Neuronal stem cell (in vitro differentiated cells): ENCODE data around the gene DIP2C.
"Not testable (repeated sequence)": the region's sequence is repeated elsewhere in the genome, so short reads cannot be mapped to it uniquely, and the experiment has no call there.

ENCODE experiments used
- DNase-seq: peaks from one replicate; pipeline ENCODE4 v3.0.0-alpha.2; 2013; ENCODE audit warnings: low spot score
- H2AFZ ChIP-seq: one replicate; pipeline ENCODE4 v1.6.1; 2013; ENCODE audit warnings: mild to moderate bottlenecking, low read length, inconsistent platforms
- H2AK5ac ChIP-seq: 2 replicates; pipeline ENCODE4 v1.6.1; 2013; ENCODE audit warnings: low read depth, mild to moderate bottlenecking, inconsistent platforms, low read length, moderate library complexity, mixed read lengths
- H2BK120ac ChIP-seq: 2 replicates; pipeline ENCODE4 v1.6.1; 2013; ENCODE audit warnings: low read depth, mild to moderate bottlenecking, inconsistent platforms, low read length, moderate library complexity, mixed read lengths
- H2BK12ac ChIP-seq: one replicate; pipeline ENCODE4 v1.6.1; 2013; ENCODE audit warnings: low read length, inconsistent platforms
- H2BK15ac ChIP-seq: 2 replicates; pipeline ENCODE4 v1.6.1; 2013; ENCODE audit warnings: mild to moderate bottlenecking, low read length, inconsistent platforms, mixed read lengths
- H2BK5ac ChIP-seq: one replicate; pipeline ENCODE4 v1.6.1; 2013; ENCODE audit warnings: inconsistent platforms, mild to moderate bottlenecking, low read length, moderate library complexity
- H3K14ac ChIP-seq: one replicate; pipeline ENCODE4 v1.6.1; 2013; ENCODE audit warnings: low read length, inconsistent platforms
- H3K18ac ChIP-seq: 2 replicates; pipeline ENCODE4 v1.6.1; 2013; ENCODE audit warnings: low read length, inconsistent platforms
- H3K23ac ChIP-seq: 2 replicates; pipeline ENCODE4 v1.6.1; 2013; ENCODE audit warnings: low read depth, mild to moderate bottlenecking, mixed read lengths, low read length, inconsistent platforms; ENCODE audit not compliant: poor library complexity
- H3K27ac ChIP-seq: replicated peaks from 3 replicates; pipeline ENCODE4 v1.5.1; 2013; ENCODE audit warnings: low read length, inconsistent platforms
- H3K27me3 ChIP-seq, 3 experiments: 2 replicates each; pipeline ENCODE4 v1.6.1; 2013; ENCODE audit warnings: low read length in 3 of 3, mild to moderate bottlenecking in 2 of 3, inconsistent platforms in 1 of 3, low read depth in 1 of 3, mixed read lengths in 1 of 3, moderate library complexity in 1 of 3; ENCODE audit not compliant: control insufficient read depth in 3 of 3, insufficient read depth in 3 of 3
- H3K36me3 ChIP-seq, 2 donors: replicated peaks in 1 of 2; 2 replicates each; pipeline ENCODE4 v1.6.1; 2013; ENCODE audit warnings: low read length in 2 of 2; ENCODE audit not compliant: control insufficient read depth in 2 of 2, insufficient read depth in 2 of 2
- H3K4ac ChIP-seq: 2 replicates; pipeline ENCODE4 v1.6.1; 2013; ENCODE audit warnings: inconsistent platforms, mild to moderate bottlenecking, low read length, moderate library complexity
- H3K4me1 ChIP-seq, 2 donors: 1 replicate in 1 of 2; 2 replicates in 1 of 2; pipeline ENCODE4 v1.6.1; 2013; ENCODE audit warnings: low read length in 2 of 2, low read depth in 1 of 2; ENCODE audit not compliant: control insufficient read depth in 2 of 2, insufficient read depth in 1 of 2
- H3K4me2 ChIP-seq: one replicate; pipeline ENCODE4 v1.6.1; 2013; ENCODE audit warnings: mild to moderate bottlenecking, low read length, inconsistent platforms; ENCODE audit not compliant: insufficient read depth, poor library complexity, severe bottlenecking
- H3K4me3 ChIP-seq, 2 donors: 2 replicates each; pipeline ENCODE4 v1.5.1; 2013; ENCODE audit warnings: low read length in 2 of 2, mild to moderate bottlenecking in 2 of 2, inconsistent platforms in 1 of 2, moderate library complexity in 1 of 2
- H3K79me1 ChIP-seq: one replicate; pipeline ENCODE4 v1.6.1; 2013; ENCODE audit warnings: low read depth, mild to moderate bottlenecking, inconsistent platforms, low read length, moderate library complexity
- H3K9ac ChIP-seq: one replicate; pipeline ENCODE4 v1.6.1; 2013; ENCODE audit warnings: mild to moderate bottlenecking, low read depth, low read length, inconsistent platforms; ENCODE audit not compliant: poor library complexity
- H3K9me3 ChIP-seq, 2 donors: replicated peaks in 1 of 2; 2 replicates each; pipeline versions ENCODE3 to v1.6.1; 2013; ENCODE audit warnings: low read length in 2 of 2, mild to moderate bottlenecking in 2 of 2, inconsistent platforms in 1 of 2, low read depth in 1 of 2, mixed read lengths in 1 of 2, moderate library complexity in 1 of 2; ENCODE audit not compliant: control insufficient read depth in 2 of 2, insufficient read depth in 1 of 2
- H4K8ac ChIP-seq: one replicate; pipeline ENCODE4 v1.6.1; 2013; ENCODE audit warnings: low read depth, mild to moderate bottlenecking, inconsistent platforms, low read length, moderate library complexity
- H4K91ac ChIP-seq: one replicate; pipeline ENCODE4 v1.6.1; 2013; ENCODE audit warnings: low read length, low read depth, mild to moderate bottlenecking, inconsistent platforms; ENCODE audit not compliant: poor library complexity
- WGBS, 2 donors: extraction: QIAGEN DNeasy Blood & Tissue Kit; methylation state at CpG; one replicate each; pipeline ENCODE4 v1.1.7; 2013; ENCODE audit warnings: missing lambda C conversion rate in 2 of 2, mixed read lengths in 1 of 2; ENCODE audit not compliant: insufficient read length in 2 of 2, insufficient replicate concordance in 1 of 2; ENCODE audit errors: extremely low coverage in 2 of 2; 5-methylcytosine and 5-hydroxymethylcytosine counted together

Gene DIP2C

DNA sequence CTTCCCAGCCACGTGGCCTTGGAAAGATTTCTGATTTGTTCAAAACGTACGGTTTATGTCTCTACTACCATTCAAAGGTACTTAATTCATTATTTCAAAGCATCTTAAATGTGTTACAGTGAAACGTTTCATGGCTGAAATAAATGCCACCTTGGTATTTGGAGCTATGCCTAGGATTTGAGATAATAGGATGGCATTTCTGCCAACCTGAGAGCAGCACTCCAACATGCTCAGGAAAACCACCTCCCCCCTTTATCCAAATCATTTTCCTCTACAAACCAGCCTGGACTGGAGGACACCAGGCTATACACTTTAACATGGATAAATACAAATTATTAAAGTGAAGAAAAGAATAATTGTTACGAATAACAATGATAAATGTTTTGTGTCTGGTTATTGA lies 293.4 kb downstream of the DIP2C start:
- Histone ChIP-seq H2BK120ac (no peak overlapping the region), H4K8ac (no peak overlapping the region), H3K4me2 (no peak overlapping the region), H2AFZ (no peak overlapping the region), H2AK5ac (no peak overlapping the region), H3K9ac (no peak overlapping the region), H4K91ac (no peak overlapping the region), H3K4me1 (peaks cover 2 to 9% of the 10 kb centered on the region in 2 donors), H2BK12ac (no peak overlapping the region), H3K9me3 (no peaks in the 10 kb centered on the region), H3K4ac (no peak overlapping the region), H2BK15ac (no peak overlapping the region), H3K14ac (no peak overlapping the region), H3K36me3 (peaks cover 0 to 39% of the 10 kb centered on the region in 2 donors), H3K27ac (no peak overlapping the region), H3K18ac (no peak overlapping the region), H3K79me1 (peaks cover 2% of the 10 kb centered on the region), H3K4me3 (no peak overlapping the region), H3K27me3 (no peaks in the 10 kb centered on the region), H3K23ac (no peak overlapping the region), H2BK5ac (no peak overlapping the region)
- WGBS, 2 donors, result no CpG with 5 or more reads among the region's 5 CpGs
- no peak for DNase-seq

DNA sequence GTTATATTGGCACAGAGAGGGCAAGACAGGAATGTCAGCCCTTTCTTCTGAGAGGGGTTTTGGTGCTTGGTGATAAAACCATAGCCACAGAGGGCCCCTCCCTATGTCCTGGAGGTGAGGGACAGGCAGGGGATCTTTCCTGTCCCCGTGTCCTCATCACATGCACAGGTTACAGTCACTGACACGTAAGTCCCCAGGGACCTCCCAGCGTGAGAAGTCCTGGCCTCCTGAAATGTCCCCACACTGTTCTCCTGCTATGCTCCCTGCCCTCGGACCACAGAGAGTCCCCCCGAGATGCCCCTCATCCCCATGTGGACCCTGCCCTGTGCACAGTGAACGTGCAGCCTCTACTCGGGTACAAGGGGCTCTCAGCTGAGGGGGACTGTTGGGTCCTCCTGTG lies 293.8 kb downstream of the DIP2C start:
- Histone ChIP-seq H3K18ac (no peak overlapping the region), H3K27me3 (no peaks in the 10 kb centered on the region), H3K27ac (no peak overlapping the region), H3K4me2 (no peak overlapping the region), H3K14ac (no peak overlapping the region), H2BK5ac (no peak overlapping the region), H3K9me3 (no peaks in the 10 kb centered on the region), H2BK15ac (no peak overlapping the region), H3K23ac (no peak overlapping the region), H2BK120ac (no peak overlapping the region), H3K4ac (no peak overlapping the region), H3K36me3 (peaks cover 0 to 43% of the 10 kb centered on the region in 2 donors), H3K4me3 (no peak overlapping the region), H3K9ac (no peak overlapping the region), H4K8ac (no peak overlapping the region), H3K79me1 (peaks cover 2% of the 10 kb centered on the region), H2AK5ac (no peak overlapping the region), H3K4me1 (peaks cover 2 to 9% of the 10 kb centered on the region in 2 donors), H2AFZ (no peak overlapping the region), H2BK12ac (no peak overlapping the region), H4K91ac (no peak overlapping the region)
- no CpG with 5 or more reads among the region's 7 CpGs for WGBS, 2 donors
- DNase-seq, result no peak

DNA sequence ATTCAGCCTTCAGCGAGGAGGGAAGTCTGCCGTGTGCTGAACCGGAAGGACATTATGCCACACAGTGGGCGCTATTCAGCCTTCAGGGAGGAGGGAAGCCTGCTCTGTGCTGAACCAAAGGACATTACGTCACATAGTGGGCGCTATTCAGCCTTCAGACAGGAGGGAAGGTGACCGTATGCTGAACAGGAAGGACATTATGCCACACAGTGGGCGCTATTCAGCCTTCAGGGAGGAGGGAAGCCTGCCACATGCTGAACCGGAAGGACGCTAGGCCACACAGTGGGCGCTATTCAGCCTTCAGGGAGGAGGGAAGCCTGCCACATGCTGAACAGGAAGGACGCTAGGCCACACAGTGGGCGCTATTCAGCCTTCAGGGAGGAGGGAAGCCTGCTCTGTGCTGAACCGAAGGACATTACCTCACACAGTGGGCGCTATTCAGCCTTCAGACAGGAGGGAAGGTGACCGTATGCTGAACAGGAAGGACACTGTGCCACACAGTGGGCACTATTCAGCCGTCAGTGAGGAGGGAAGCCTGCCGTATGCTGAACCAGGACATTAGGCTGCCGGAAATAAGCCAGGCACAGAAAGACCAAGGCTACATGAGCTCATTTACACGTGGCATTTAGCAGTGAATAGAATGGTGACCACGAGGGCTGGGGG lies 294.9 kb downstream of the DIP2C start:
- not testable (repeated sequence) for H3K9me3 ChIP-seq, H3K27me3 ChIP-seq, H2AFZ ChIP-seq, H3K4me3 ChIP-seq, H2BK5ac ChIP-seq, H3K79me1 ChIP-seq, H2AK5ac ChIP-seq, H3K4me1 ChIP-seq, H3K4me2 ChIP-seq, H4K91ac ChIP-seq, H2BK12ac ChIP-seq, DNase-seq, H3K14ac ChIP-seq, H3K4ac ChIP-seq, H4K8ac ChIP-seq, H2BK15ac ChIP-seq, H2BK120ac ChIP-seq
- peak overlapping the region; percentile 38 for H3K23ac ChIP-seq
- peak overlapping the region; percentile 57 for H3K18ac ChIP-seq
- H3K36me3 ChIP-seq, result peaks cover 8 to 48% of the 10 kb centered on the region in 2 donors
- WGBS, 2 donors, result no CpG with 5 or more reads among the region's 21 CpGs
- peak overlapping the region; percentile 53 for H3K27ac ChIP-seq
- peak overlapping the region; percentile 51 for H3K9ac ChIP-seq

DNA sequence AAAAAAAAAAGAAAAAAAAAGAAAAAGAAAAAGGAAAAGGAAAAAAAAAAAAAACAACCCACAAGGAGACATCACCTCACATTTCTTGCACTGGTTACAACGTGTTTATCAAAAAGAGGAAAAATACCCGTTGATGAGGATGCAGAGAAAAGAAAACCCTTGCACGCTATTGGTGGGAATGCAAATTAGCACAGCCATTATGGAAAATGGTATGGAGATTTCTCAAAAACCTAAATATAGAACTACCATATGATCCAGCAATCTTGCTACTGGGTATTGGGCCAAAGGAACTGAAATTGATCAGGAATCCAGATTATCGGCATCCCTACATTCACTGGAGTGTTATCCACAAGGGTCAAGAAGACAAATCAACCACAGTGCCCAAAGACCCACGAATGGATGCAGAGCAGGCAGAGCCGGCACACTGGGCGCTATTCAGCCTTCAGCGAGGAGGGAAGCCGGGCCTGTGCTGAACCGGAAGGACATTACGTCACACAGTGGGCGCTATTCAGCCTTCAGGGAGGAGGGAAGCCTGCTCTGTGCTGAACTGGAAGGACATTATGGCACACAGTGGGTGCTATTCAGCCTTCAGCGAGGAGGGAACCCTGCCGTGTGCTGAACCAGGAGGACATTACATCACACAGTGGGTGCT lies 295.6 kb downstream of the DIP2C start:
- no peak overlapping the region for H3K4me2 ChIP-seq
- no peak overlapping the region for H2AK5ac ChIP-seq
- H4K91ac ChIP-seq, result no peak overlapping the region
- no peak overlapping the region for H2BK5ac ChIP-seq
- no peak overlapping the region for H2BK120ac ChIP-seq
- no peaks in the 10 kb centered on the region for H3K27me3 ChIP-seq
- no peak overlapping the region for H3K4me3 ChIP-seq
- H3K14ac ChIP-seq, result no peak overlapping the region
- H3K4ac ChIP-seq, result no peak overlapping the region
- H3K9me3 ChIP-seq, result no peaks in the 10 kb centered on the region
- H4K8ac ChIP-seq, result peak overlapping the region; percentile 29
- H3K27ac ChIP-seq, result no peak overlapping the region
- H3K23ac ChIP-seq, result no peak overlapping the region
- no peak overlapping the region for H2BK12ac ChIP-seq
- H3K18ac ChIP-seq, result no peak overlapping the region
- no peak overlapping the region for H3K9ac ChIP-seq
- H2AFZ ChIP-seq, result no peak overlapping the region
- peaks cover 12 to 49% of the 10 kb centered on the region in 2 donors for H3K36me3 ChIP-seq
- no peak overlapping the region for H2BK15ac ChIP-seq
- DNase-seq, result no peak
- peaks cover 2 to 9% of the 10 kb centered on the region in 2 donors for H3K4me1 ChIP-seq
- peaks cover 2% of the 10 kb centered on the region for H3K79me1 ChIP-seq
- no CpG with 5 or more reads among the region's 14 CpGs for WGBS, 2 donors
